Measurements from ENCODE around the gene NSUN2.

NSUN2 gene

GRCh38 chr5:6607559-6607936 is 25.3 kb downstream of the NSUN2 start (continued):
- TF ChIP-seq PRDM10 (tag by site-specific recombination; IDR thresholded peaks at IDR 0.05), result no peak

DNA sequence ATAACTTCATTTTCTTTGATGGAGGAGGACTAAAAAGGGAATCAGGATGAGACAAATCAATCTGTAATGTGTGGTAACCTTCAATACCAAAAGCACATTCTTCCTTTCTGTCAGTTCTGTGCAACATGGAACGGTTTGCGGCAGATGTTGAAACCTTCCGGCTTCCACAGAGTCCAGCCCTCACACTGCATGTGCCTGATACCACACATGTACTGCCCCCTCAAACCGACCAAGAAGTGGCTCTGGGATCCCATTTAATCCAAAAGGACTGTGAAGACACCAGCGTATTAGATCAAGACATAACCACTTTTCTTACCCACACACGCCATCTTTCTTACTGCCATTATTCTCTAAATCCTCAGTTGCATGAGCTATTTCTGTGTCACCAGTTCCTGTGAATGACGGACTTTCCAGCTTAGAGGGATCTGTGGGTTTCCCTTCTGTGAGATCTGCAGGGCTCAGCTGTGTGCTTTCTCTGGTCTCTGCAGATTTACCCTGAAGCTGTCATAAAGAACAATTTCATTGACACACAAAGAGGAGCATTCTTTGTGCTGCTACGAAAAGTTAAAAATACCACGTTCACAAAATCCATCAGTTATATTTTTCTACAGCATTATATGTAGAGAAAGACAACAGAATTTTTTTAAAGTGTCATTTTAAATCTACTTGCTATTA is 25.8 kb downstream of the NSUN2 start:
- peaks cover 74 to 98% of the 10 kb centered on the region in 2 experiments for H3K36me3 ChIP-seq (ENCODE audit: control insufficient read depth in 2 of 2, insufficient read depth in 1 of 2, low read length in 2 of 2)
- CTCF ChIA-PET, result interaction anchor here (0.6 to 0.7 kb wide), 2 partner anchors 12 to 131 kb away, joined by 3 read pairs; no protein-coding TSS in a partner anchor

DNA sequence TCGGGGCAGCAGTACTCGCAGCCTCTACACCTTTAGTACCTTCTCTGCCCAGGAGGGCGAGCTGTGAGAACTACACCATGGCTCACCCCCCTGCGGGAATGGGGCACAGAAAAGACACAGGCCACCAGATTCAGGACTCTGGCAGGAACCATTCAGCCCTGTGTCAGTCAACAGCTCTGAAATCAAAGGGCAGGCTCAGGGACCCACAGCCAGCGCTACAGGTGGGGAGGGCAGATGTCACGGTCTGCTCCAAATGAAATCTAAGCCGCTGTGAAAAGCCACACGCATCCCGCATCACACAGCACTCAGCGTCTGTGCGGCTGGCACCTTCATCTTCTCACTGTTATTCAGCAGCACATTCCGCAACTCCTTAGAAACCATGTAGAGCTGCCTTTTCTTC is 27.9 kb downstream of the NSUN2 start:
- ChIA-PET CTCF (no interaction called here), POLR2A (no interaction called here)
- H3K9me3 ChIP-seq (ENCODE audit: control insufficient read depth, insufficient read depth, low read depth, low read length), result no peaks in the 10 kb centered on the region
- H3K36me3 ChIP-seq (ENCODE audit: control insufficient read depth in 2 of 2, insufficient read depth in 1 of 2, low read length in 2 of 2), result peaks cover 73 to 99% of the 10 kb centered on the region in 2 experiments
- H3K4me3 ChIP-seq (ENCODE audit: low read depth, low read length), result no peak overlapping the region
- H3K27ac ChIP-seq (ENCODE audit: extremely low read depth, low read depth, low read length), result no peak overlapping the region
- H3K4me1 ChIP-seq (ENCODE audit: control insufficient read depth, insufficient read depth, low read length), result no peaks in the 10 kb centered on the region
- TF ChIP-seq ZFP37 (tag by site-specific recombination; IDR thresholded peaks at IDR 0.05) (no peak), ZNF701 (tag by site-specific recombination; IDR thresholded peaks at IDR 0.05) (no peak), EGR2 (tag by site-specific recombination; IDR thresholded peaks at IDR 0.05; ENCODE audit: low read depth) (no peak), RBAK (tag by site-specific recombination; IDR thresholded peaks at IDR 0.05) (no peak), BCL11B (tag by site-specific recombination; IDR thresholded peaks at IDR 0.05; ENCODE audit: low read depth) (no peak), ZNF76 (tag by site-specific recombination; IDR thresholded peaks at IDR 0.05; ENCODE audit: borderline replicate concordance, low read depth) (no peak), ZNF16 (tag by site-specific recombination; IDR thresholded peaks at IDR 0.05; ENCODE audit: low read depth) (no peak), ZNF670 (tag by site-specific recombination; IDR thresholded peaks at IDR 0.05; ENCODE audit: low read depth) (no peak), ZNF239 (tag by site-specific recombination; IDR thresholded peaks at IDR 0.05) (no peak), ZNF274 (IDR thresholded peaks at IDR 0.05; ENCODE audit: low read length) (no peak), ZNF274 (tag by site-specific recombination; IDR thresholded peaks at IDR 0.05; ENCODE audit: borderline replicate concordance) (no peak), ZNF785 (tag by site-specific recombination; IDR thresholded peaks at IDR 0.05) (no peak), ZSCAN30 (tag by site-specific recombination; IDR thresholded peaks at IDR 0.05) (no peak)
- TF ChIP-seq, protein P1, sequence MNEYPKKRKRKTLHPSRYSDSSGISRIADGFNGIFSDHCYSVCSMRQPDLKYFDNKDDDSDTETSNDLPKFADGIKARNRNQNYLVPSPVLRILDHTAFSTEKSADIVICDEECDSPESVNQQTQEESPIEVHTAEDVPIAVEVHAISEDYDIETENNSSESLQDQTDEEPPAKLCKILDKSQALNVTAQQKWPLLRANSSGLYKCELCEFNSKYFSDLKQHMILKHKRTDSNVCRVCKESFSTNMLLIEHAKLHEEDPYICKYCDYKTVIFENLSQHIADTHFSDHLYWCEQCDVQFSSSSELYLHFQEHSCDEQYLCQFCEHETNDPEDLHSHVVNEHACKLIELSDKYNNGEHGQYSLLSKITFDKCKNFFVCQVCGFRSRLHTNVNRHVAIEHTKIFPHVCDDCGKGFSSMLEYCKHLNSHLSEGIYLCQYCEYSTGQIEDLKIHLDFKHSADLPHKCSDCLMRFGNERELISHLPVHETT (tag by site-specific recombination; IDR thresholded peaks at IDR 0.05), result no peak
- TF ChIP-seq, protein P2, sequence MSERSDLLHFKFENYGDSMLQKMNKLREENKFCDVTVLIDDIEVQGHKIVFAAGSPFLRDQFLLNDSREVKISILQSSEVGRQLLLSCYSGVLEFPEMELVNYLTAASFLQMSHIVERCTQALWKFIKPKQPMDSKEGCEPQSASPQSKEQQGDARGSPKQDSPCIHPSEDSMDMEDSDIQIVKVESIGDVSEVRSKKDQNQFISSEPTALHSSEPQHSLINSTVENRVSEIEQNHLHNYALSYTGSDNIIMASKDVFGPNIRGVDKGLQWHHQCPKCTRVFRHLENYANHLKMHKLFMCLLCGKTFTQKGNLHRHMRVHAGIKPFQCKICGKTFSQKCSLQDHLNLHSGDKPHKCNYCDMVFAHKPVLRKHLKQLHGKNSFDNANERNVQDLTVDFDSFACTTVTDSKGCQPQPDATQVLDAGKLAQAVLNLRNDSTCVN (tag by site-specific recombination; optimal IDR thresholded peaks at IDR 0.05), result no peak

More for the DNA sequence above, 25.8 kb downstream of the NSUN2 start:
- Histone ChIP-seq H3K4me1 (ENCODE audit: control insufficient read depth, insufficient read depth, low read length) (no peaks in the 10 kb centered on the region), H3K27ac (ENCODE audit: extremely low read depth, low read depth, low read length) (no peak overlapping the region), H3K4me3 (ENCODE audit: low read depth, low read length) (no peak overlapping the region), H3K9me3 (ENCODE audit: control insufficient read depth, insufficient read depth, low read depth, low read length) (no peaks in the 10 kb centered on the region)
- TF ChIP-seq BCL11B (tag by site-specific recombination; IDR thresholded peaks at IDR 0.05; ENCODE audit: low read depth) (no peak), ZNF654 (tag by site-specific recombination; IDR thresholded peaks at IDR 0.05; ENCODE audit: low read depth) (no peak), ZNF274 (IDR thresholded peaks at IDR 0.05; ENCODE audit: low read length) (no peak), ZNF274 (tag by site-specific recombination; IDR thresholded peaks at IDR 0.05; ENCODE audit: borderline replicate concordance) (no peak)
- POLR2A ChIA-PET, result no interaction called here
